ENCODE measurements around the gene ZNF135.

ZNF135 gene

DNA sequence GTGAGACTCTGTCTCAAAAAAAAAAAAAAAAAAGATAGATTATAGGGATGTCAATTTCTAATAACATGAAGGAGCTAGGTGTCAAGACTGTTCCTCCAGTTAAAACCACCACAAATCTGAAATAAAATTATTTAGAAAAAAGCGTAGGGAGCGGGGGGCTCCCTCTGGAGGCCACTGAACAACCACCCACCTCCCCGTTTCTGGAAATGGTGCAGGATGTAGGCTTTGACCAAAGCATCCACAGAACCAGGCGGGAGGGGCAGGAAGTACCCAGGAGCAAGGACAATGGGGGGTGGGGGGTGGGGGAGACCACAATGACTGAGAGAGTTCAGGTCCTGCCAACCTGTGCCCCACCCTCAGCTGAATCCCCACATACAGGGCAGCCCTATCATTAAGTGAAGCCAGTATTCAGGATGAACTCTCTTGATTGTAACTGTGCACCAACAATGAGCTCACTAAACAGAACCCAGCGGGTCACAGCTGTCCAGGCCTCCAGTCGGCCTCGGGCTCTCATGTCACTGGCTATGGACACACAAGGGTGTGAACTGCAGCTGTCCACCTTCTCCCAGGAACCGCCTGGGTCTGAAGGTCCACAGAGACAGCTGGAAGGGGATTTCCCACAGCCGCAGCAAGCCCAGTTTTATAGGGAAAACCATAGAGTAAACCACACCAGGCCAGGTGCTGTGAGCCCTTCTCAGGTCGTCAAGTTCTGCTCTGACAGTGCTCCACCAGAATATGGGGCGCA, 32.3 kb downstream of the ZNF135 start:
- H3K4me3 ChIP-seq (replicated peaks; ENCODE audit: insufficient read depth, low read length): no peak overlapping the region
- H3K27me3 ChIP-seq (ENCODE audit: insufficient read depth, poor library complexity, severe bottlenecking): no peaks in the 10 kb centered on the region
- TF ChIP-seq, protein P1, sequence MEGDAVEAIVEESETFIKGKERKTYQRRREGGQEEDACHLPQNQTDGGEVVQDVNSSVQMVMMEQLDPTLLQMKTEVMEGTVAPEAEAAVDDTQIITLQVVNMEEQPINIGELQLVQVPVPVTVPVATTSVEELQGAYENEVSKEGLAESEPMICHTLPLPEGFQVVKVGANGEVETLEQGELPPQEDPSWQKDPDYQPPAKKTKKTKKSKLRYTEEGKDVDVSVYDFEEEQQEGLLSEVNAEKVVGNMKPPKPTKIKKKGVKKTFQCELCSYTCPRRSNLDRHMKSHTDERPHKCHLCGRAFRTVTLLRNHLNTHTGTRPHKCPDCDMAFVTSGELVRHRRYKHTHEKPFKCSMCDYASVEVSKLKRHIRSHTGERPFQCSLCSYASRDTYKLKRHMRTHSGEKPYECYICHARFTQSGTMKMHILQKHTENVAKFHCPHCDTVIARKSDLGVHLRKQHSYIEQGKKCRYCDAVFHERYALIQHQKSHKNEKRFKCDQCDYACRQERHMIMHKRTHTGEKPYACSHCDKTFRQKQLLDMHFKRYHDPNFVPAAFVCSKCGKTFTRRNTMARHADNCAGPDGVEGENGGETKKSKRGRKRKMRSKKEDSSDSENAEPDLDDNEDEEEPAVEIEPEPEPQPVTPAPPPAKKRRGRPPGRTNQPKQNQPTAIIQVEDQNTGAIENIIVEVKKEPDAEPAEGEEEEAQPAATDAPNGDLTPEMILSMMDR (IDR thresholded peaks at IDR 0.05; ENCODE audit: insufficient read depth, low read length): no peak
- TF ChIP-seq GABPA (IDR thresholded peaks at IDR 0.05; ENCODE audit: low read depth) (no peak), SPI1 (IDR thresholded peaks at IDR 0.05; ENCODE audit: borderline replicate concordance, low read depth) (no peak), POLR2AphosphoS5 (IDR thresholded peaks at IDR 0.05; ENCODE audit: low read depth) (no peak)
- TF ChIP-seq, protein P2, sequence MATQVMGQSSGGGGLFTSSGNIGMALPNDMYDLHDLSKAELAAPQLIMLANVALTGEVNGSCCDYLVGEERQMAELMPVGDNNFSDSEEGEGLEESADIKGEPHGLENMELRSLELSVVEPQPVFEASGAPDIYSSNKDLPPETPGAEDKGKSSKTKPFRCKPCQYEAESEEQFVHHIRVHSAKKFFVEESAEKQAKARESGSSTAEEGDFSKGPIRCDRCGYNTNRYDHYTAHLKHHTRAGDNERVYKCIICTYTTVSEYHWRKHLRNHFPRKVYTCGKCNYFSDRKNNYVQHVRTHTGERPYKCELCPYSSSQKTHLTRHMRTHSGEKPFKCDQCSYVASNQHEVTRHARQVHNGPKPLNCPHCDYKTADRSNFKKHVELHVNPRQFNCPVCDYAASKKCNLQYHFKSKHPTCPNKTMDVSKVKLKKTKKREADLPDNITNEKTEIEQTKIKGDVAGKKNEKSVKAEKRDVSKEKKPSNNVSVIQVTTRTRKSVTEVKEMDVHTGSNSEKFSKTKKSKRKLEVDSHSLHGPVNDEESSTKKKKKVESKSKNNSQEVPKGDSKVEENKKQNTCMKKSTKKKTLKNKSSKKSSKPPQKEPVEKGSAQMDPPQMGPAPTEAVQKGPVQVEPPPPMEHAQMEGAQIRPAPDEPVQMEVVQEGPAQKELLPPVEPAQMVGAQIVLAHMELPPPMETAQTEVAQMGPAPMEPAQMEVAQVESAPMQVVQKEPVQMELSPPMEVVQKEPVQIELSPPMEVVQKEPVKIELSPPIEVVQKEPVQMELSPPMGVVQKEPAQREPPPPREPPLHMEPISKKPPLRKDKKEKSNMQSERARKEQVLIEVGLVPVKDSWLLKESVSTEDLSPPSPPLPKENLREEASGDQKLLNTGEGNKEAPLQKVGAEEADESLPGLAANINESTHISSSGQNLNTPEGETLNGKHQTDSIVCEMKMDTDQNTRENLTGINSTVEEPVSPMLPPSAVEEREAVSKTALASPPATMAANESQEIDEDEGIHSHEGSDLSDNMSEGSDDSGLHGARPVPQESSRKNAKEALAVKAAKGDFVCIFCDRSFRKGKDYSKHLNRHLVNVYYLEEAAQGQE (IDR thresholded peaks at IDR 0.05; ENCODE audit: insufficient replicate concordance, low read depth): no peak
- DNase-seq (ENCODE audit: low read depth in 1 of 2, low spot score in 1 of 2): no peak
- H3K27ac ChIP-seq (replicated peaks): no peak overlapping the region

DNA sequence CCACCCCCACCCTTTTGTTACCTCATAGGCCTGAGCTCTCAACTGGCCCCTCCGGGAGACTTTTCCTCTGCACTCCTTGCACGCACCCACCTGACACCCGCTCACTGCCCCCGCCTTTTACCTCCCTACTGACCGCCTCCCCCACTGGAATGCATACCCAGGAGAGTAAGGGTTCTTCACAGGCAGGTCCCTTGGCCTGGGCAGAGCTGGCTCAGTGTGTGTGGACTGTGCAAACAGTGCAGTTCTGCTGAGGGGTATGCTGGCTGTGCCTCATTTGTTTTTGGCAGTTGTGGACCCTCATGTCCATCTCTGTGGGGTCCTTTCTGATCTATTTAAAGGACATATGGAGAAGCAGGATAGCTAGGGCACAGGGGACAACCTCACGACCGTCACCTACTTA, 34.0 kb downstream of the ZNF135 start:
- Histone ChIP-seq H3K4me3 (replicated peaks; ENCODE audit: insufficient read depth, low read length) (no peak overlapping the region), H3K27ac (replicated peaks) (no peak overlapping the region), H3K27me3 (ENCODE audit: insufficient read depth, poor library complexity, severe bottlenecking) (no peaks in the 10 kb centered on the region)
- TF ChIP-seq SPI1 (IDR thresholded peaks at IDR 0.05; ENCODE audit: borderline replicate concordance, low read depth) (no peak), GABPA (IDR thresholded peaks at IDR 0.05; ENCODE audit: low read depth) (no peak), POLR2AphosphoS5 (IDR thresholded peaks at IDR 0.05; ENCODE audit: low read depth) (no peak)
- TF ChIP-seq, protein P1 (IDR thresholded peaks at IDR 0.05; ENCODE audit: insufficient read depth, low read length): no peak
- TF ChIP-seq, protein P2 (IDR thresholded peaks at IDR 0.05; ENCODE audit: insufficient replicate concordance, low read depth): no peak
- no peak for DNase-seq (ENCODE audit: low read depth in 1 of 2, low spot score in 1 of 2)

DNA sequence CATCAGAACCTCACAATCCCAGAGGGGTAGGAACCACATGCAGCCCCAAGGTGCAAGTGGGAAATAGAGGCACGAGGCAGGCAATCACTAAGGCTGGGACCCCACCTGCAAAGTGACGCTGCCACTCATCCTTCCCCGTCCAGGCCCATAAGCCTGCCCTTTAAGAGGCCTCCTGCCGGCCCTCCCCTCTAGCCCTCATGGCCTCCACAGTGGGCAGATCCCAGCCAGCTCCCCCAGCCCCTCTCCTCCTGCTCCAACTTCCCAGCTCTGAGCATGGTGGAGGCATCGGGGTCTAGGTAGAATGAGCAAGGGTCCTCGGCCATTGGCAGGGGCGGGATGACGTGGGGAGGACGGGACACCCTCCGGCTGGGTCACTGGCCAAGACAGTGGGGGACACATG, 36.2 kb downstream of the ZNF135 start:
- H3K27ac ChIP-seq (replicated peaks): no peak overlapping the region
- TF ChIP-seq, protein P1 (IDR thresholded peaks at IDR 0.05; ENCODE audit: insufficient read depth, low read length): no peak
- TF ChIP-seq, protein P2 (IDR thresholded peaks at IDR 0.05; ENCODE audit: insufficient replicate concordance, low read depth): no peak
- DNase-seq (ENCODE audit: low read depth in 1 of 2, low spot score in 1 of 2): no peak
- no peaks in the 10 kb centered on the region for H3K27me3 ChIP-seq (ENCODE audit: insufficient read depth, poor library complexity, severe bottlenecking)
- no peak overlapping the region for H3K4me3 ChIP-seq (replicated peaks; ENCODE audit: insufficient read depth, low read length)

Measured in HL-60 (cell line).